ENCODE measurements around the gene CCDC85A. TPM values are rescaled to one million over a fixed set of nuclear protein-coding genes. Genes with fewer than 3 reads are reported as not detected.

CCDC85A gene
- total and polyA plus RNA-seq, 12 donors, result 0.13 to 1.1 (median 0.65) TPM; not detected in 1

DNA sequence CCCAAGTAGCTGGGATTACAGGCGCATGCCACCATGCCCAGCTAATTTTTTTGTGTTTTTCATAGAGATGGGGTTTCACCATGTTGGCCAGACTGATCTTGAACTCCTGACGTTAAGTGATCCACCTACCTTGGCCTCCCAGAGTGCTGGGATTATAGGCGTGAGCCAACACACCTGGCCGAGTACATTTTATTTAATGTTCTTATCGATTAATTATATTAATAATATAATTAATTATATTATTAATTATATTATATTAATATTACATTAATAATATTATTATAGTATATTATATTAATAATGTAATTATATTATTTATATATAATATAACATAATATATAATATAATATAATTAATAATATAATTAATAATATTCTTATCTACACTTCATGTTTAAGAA lies 101.4 kb downstream of the CCDC85A start:
- Histone ChIP-seq H3K27me3 (no peaks in the 10 kb centered on the region), H3K4me1 (replicated peaks in 1 of 2) (no peaks in the 10 kb centered on the region), H3K4me3 (no peak overlapping the region), H3K36me3 (replicated peaks in 1 of 2) (no peaks in the 10 kb centered on the region), H3K27ac (no peak overlapping the region), H3K9me3 (replicated peaks in 1 of 3) (no peaks in the 10 kb centered on the region)
- WGBS, 4 donors, result 86 to 97% (median 93%) methylated on average over 5 of the region's 5 CpGs
- intact Hi-C loops (cut with DNase I), result no loop called here
- TF ChIP-seq POLR2A (IDR thresholded peaks at IDR 0.05), result no peak
- TF ChIP-seq, protein P1, sequence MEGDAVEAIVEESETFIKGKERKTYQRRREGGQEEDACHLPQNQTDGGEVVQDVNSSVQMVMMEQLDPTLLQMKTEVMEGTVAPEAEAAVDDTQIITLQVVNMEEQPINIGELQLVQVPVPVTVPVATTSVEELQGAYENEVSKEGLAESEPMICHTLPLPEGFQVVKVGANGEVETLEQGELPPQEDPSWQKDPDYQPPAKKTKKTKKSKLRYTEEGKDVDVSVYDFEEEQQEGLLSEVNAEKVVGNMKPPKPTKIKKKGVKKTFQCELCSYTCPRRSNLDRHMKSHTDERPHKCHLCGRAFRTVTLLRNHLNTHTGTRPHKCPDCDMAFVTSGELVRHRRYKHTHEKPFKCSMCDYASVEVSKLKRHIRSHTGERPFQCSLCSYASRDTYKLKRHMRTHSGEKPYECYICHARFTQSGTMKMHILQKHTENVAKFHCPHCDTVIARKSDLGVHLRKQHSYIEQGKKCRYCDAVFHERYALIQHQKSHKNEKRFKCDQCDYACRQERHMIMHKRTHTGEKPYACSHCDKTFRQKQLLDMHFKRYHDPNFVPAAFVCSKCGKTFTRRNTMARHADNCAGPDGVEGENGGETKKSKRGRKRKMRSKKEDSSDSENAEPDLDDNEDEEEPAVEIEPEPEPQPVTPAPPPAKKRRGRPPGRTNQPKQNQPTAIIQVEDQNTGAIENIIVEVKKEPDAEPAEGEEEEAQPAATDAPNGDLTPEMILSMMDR (IDR thresholded peaks at IDR 0.05), result no peak
- DNase-seq, result no peak

- DNase-seq, result no peak
- Histone ChIP-seq H3K4me3 (no peak overlapping the region), H3K36me3 (replicated peaks in 1 of 2) (no peaks in the 10 kb centered on the region), H3K27me3 (no peaks in the 10 kb centered on the region), H3K4me1 (replicated peaks in 1 of 2) (no peaks in the 10 kb centered on the region), H3K27ac (no peak overlapping the region), H3K9me3 (replicated peaks in 1 of 3) (no peaks in the 10 kb centered on the region)
- TF ChIP-seq POLR2A (IDR thresholded peaks at IDR 0.05), result no peak
- TF ChIP-seq, protein P1 (IDR thresholded peaks at IDR 0.05), result no peak
- intact Hi-C loops (cut with DNase I), result no loop called here
- WGBS, 4 donors, result 69 to 83% (median 76%) methylated on average over 2 of the region's 2 CpGs
Observed at GRCh38 chr2:56286936-56287335, 103.1 kb downstream of the CCDC85A start.

DNA sequence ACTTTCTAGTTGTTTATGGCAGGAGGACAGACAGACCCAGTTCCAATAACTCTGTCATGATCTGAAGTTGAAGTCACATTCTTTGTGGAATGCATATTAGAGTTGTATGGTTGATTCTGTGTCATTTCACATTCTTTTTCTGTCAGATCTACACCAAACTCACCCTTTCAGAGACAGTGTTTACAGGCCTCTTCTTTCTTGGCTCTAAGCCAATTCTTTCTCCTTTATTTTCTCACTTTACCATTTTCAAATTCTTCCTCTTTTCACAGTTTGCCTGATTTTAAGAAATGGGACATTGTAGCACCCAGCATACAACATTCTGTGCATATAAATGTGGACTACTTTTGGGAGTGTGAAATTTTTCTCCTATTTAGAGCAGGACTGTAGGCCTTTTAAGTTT lies 103.7 kb downstream of the CCDC85A start:
- Histone ChIP-seq H3K36me3 (replicated peaks in 1 of 2) (no peaks in the 10 kb centered on the region), H3K9me3 (replicated peaks in 1 of 3) (no peaks in the 10 kb centered on the region), H3K27ac (no peak overlapping the region), H3K27me3 (no peaks in the 10 kb centered on the region), H3K4me1 (replicated peaks in 1 of 2) (no peaks in the 10 kb centered on the region), H3K4me3 (no peak overlapping the region)
- intact Hi-C loops (cut with DNase I), result no loop called here
- no peak for TF ChIP-seq POLR2A (IDR thresholded peaks at IDR 0.05)
- TF ChIP-seq, protein P1 (IDR thresholded peaks at IDR 0.05), result no peak
- no peak for DNase-seq

DNA sequence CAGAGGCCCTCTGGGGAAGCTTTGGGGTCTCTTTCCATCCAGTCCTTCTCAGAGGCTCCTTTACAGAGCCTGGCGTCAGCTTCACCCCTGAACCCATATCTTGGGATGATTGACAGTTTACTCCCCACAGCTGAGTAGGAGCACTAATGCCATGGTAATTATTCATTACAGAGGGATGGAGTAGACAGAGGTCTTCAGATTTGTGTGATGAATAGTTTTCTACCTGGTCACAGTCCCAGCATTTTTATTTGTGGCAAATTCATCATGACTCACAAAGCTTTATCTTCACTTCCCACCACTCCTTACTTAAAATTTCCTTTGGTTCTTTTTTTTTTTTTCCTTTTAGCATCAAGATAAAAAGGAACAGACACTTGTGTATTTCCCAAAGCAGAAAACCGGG lies 104.2 kb downstream of the CCDC85A start:
- Histone ChIP-seq H3K4me1 (replicated peaks in 1 of 2) (no peaks in the 10 kb centered on the region), H3K36me3 (replicated peaks in 1 of 2) (no peaks in the 10 kb centered on the region), H3K27ac (no peak overlapping the region), H3K9me3 (replicated peaks in 1 of 3) (no peaks in the 10 kb centered on the region), H3K4me3 (no peak overlapping the region), H3K27me3 (no peaks in the 10 kb centered on the region)
- DNase-seq, result no peak
- WGBS, 4 donors, result 65 to 79% (median 69%) methylated on average over 2 of the region's 2 CpGs
- intact Hi-C loops (cut with DNase I), result no loop called here
- TF ChIP-seq POLR2A (IDR thresholded peaks at IDR 0.05), result no peak
- TF ChIP-seq, protein P1 (IDR thresholded peaks at IDR 0.05), result no peak
